ENCODE measurements around the gene WDR88.
"Not testable (repeated sequence)": the region's sequence is repeated elsewhere in the genome, so short reads cannot be mapped to it uniquely, and the experiment has no call there.

WDR88 gene

GRCh38 chr19:33175156-33175782 is 43.4 kb downstream of the WDR88 start:
- DNase-seq = no peak

DNA sequence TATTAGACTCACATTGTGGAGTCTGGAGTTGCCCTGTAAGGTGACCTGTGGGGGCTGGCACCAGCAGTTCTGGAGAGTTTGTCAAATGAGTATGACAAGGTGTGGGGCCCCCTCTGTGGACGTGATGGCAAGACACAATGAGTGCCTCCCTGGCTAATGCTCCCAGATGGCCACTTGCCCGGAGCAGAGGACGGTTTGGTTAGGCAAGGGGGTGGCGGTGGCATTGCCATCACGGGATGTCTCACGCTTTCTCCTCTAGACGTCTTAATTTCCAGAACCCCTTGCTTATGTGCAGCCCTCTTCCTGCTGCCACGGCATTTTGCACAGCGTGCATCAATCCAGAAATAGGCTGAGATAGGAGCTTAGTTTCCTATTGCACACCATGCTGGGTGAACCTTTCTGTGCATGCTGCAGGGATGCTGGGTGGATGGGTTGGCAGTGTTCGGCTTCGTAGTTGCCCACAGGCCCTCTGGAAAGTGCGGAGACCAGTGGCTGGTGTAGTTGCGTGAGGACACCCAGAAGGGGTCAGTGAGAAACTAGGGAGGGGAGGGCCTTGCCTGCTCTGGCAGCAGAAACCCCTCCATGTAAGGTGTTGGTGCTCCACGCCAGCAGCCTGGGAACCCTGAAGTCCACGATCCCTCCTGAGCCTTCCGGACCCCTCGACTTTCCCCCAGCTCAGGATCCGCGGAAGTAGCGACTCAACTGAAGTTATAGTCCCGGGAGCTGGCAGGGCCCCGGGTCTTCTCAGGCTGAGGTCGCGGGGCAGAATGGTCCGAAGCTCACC is 44.2 kb downstream of the WDR88 start:
- peak; percentile 20 for DNase-seq

DNA sequence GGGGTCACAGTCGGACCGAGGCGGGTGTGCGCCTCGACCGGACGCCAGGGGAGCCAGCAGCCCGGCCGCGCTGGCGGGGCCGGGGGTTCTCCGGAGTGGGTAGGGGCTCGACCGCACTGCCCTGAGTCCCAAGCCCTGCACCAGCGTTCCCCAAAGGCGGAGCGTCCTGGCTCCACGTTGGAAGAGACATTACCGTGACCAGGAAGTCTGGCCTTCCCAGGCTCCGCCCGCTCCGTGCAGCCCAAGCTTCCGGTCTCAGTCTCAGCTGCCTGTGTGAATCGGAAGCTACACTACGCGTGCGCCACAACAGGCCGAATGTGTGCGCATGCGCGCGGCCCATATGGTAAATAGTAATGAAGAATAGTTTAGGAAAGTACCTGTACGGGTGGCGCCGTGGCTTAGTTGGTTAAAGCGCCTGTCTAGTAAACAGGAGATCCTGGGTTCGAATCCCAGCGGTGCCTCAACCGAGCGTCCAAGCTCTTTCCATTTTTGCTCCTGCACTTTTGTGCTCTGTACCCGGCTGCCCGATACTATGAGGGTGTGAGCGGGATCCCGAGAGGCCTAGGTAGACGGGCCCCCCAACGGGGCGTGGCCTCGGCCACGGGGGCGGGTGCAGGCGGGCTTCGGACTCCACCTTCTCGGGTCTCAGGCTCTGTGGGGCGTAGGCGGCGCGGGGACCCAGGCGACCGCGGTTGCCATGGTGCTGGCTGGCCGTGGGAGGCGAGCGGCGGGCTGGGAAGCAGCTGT is 44.9 kb downstream of the WDR88 start:
- DNase-seq = peak; percentile 98

DNA sequence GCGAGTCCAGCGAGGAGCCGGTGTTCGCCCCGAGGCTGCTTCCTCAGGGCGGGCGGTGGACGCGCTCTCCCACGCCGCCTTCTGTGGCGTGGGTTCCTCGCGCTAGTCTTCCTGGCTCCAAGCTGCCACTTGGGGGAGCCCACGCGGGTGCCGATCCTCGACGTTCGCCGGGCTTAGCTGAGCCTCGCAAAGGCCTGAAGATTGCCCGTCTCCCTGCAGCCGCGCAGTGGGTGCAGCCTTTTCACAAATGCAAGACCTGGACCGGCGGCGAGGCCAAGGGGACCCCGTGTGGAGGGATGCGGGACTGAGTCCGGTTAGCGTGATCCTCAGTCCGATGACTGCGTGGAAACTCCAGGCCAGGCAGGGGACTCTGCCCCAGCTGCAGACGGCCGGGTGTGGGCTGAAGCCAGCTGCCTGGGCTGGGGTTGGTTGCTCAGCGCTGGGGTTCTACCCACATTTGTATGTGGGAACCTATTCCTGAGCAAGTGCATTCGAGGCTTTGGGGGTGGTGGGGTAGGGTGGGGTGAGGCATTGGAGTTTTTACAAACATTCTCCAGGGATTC is 45.6 kb downstream of the WDR88 start:
- peak; percentile 74 for DNase-seq

DNA sequence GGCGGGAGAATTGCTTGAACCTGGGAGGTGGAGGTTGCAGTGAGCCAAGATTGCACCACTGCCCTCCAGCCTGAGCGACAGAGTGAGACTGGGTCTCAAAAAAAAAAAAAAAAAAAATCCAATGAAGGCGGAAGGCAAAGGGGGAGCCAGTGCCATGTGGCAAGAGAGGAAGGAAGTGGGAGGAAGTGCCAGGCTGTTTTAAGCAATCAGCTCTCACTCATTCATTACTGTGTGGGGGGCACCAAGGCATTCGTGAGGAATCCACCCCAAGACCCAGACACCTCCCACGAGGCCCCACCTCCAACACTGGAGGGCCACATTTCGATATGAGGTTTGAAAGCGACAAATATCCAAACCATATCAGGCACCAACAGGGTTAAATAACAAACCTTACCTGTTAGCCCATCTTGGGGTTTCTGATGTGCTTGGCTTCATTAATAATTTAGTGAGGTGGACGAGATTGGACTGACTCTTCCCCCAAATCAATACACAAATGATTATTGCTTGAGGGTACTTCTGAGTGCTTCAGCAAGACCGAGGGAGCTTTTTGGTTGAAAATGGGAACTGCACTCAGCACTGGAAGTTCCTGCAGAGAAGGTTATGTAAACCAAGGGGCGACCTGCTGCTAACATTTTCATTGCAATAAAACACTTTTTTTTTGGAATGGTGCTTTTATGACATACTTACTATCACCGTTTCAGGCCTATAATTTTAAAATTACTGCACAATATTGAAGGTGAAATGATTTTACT is 54.7 kb downstream of the WDR88 start:
- DNase-seq = no peak

DNA sequence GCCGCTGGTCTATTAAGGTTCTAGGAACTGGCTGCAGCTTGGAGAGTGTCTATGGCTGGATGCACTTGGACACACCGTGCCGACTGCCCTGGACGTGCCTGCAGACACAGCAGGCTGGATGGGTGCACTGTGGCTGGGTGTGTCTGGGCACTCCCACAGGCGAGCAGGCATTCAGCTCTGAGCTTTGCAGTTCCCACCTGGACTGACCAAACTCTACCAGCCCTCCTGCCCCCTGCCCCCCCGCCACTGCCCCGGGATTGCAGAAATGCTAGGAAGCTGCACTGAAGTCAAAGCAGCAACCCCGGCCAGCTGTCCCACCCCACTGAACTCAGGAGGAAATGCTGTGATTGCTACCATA is 55.2 kb downstream of the WDR88 start:
- no peak for DNase-seq

DNA sequence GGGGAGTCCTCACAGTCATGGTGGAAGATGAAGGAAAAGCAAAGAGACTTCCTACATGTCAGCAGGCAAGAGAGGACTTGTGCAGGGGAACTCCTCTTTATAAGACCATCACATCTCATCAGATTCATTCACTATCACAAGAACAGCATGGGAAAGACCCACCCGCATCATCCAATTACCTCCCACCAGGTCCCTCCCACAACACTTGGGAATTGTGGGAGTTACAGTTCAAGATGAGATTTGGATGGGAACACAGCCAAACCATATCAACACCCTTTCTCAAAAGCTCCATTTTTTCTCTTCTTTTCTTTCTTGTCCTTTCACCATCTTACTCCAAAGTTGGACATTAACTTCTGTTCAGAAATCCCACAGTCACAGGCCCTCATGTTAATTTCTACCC is 57.5 kb downstream of the WDR88 start:
- no peak for DNase-seq

DNA sequence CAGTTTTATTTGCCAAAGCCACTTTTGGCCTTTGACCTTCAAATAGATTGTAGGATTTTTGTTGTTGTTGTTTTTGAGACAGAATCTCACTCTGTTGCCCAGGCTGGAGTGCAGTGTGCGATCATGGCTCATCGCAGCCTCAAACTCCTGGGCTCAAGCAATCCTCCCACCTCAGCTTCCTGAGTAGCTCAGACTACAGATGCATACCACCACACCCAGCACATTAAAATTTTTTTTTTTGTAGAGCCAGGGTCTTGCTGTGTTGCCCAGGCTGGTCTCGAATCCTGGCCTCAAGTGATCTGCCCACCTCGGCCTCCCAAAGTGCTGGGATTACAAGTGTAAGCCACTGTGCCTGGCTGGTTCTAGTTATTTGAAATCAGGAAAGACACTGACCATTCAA is 59.2 kb downstream of the WDR88 start:
- not testable (repeated sequence) for DNase-seq

DNA sequence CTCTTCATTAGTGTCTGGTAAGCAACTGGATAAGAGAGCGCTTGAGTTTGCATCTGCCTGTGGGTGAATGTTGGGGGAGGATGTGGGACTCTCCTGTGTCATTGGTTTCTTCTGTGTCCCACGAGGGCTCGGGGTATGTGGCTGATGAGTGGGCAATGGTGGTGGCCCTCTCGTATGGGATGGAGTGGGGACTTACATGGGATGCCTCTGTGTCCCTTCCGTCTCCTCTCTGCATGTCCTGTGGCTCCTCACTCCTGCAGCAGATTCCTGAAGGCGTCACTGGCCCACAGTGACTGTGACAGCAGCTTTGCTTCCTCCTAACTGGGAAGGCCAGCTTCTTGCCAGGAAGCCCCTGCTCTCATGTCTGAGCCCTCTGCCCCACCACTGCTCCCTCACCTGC is 59.6 kb downstream of the WDR88 start:
- no peak for DNase-seq

DNA sequence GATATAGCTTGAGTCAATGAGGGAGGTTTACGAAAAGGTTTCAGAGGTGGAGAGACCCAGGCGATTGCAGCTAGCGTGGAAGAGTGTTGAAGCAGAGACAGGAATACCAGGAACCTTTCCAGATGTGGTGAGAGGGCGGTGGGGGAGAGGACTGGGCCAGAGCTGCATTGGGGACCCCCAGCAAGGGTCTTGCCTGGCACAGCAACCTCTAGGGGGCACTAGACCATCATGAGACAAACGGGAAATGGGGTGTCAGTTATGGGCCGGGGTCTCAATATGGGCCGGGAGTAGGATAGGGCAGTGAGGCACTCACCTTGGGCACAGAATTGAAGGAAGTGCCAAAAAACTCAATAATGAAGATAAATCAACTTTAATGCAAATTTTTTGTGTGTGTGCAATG is 60.1 kb downstream of the WDR88 start:
- DNase-seq = no peak

- DNase-seq = no peak
Measured at GRCh38 chr19:33193269-33193864, 61.5 kb downstream of the WDR88 start.

- peak; percentile 31 for DNase-seq
Measured at GRCh38 chr19:33193865-33194362, 62.0 kb downstream of the WDR88 start, which contains the start of gene LRP3. LRP3 (plus strand) TSS chr19:33194330; CDS start chr19:33194786, 456 bp downstream.

- no peak for DNase-seq
Measured at GRCh38 chr19:33194532-33194885, 62.6 kb downstream of the WDR88 start.

- no peak for DNase-seq
Measured at GRCh38 chr19:33194886-33195644, 63.2 kb downstream of the WDR88 start.

DNA sequence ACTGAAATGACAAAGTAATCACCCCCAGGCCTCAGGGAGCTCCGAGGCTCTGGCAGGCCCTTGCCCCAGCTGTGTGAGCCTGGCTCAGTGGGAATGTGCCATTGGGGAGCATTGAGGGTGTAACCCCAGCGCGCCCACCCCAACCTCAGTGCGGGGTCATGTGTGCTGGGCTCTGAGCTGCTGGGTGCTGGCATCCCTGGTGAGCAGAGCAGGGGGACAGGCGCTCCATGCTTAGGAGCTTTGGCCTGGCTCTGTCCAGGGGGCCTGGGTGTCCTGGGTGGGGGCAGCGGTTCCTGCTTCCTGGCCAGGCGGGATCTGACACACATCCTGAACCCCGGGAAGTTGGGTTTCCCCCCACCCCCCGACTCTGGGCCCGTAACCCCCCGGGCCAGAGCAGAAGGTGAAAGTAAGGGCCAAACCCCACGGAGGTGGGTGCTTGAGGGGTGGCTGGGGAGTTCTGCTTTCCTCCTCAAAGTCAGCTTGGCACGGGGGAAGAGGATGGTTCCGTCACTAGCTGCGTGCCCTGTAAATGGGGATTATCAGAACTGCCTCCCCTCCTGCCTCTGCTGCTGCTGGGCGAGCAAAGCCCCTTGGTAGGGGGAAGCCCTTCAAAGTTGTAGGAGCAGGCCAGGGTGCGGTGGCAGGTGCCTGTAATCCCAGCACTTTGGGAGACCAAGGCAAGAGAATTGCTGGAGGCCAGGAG is 63.9 kb downstream of the WDR88 start:
- DNase-seq = no peak

- no peak for DNase-seq
Measured at GRCh38 chr19:33196446-33197193, 64.7 kb downstream of the WDR88 start.

DNA sequence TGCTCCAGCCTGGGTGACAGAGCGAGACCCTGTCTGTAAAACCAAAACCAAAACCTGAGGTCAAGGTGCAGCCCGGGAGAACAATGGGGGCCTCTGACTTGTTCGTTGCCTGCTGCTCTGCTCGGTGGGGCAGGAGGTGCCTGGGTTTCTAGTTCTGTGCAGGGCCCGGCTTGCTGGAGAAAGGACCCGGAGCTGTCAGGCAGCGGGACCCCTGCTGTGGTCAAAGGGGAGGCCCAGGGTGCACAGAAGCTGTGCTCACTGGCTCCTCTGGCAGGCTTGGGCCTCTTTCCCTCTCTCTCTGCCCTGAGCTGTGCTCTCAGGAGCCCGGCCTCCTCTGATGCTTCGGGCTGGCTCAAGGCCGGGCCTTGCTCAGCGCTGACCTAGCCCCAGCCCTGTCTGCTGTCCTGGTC is 65.7 kb downstream of the WDR88 start:
- DNase-seq = no peak

- no peak for DNase-seq
Measured at GRCh38 chr19:33198169-33198568, 66.3 kb downstream of the WDR88 start.

- DNase-seq = no peak
Measured at GRCh38 chr19:33199441-33200265, 67.7 kb downstream of the WDR88 start.
